MM.1S (cell line): Measurements from ENCODE around the gene HS1BP3.

Source experiments
- DNase-seq: peaks from one replicate; pipeline ENCODE4 v3.0.0-alpha.2; 2015
- H2AFZ ChIP-seq: fragments of 300-600 bp; sonication (generic); 2 replicates; pipeline ENCODE4 v1.6.0; 2016; ENCODE audit warnings: antibody characterized with exemption, low read length
- H3F3A ChIP-seq: fragments of 300-600 bp; sonication (generic); 2 replicates; pipeline ENCODE4 v1.6.1; 2016; ENCODE audit warnings: mild to moderate bottlenecking, antibody characterized with exemption, low read length, moderate library complexity, mixed read lengths; ENCODE audit not compliant: insufficient read depth
- H3K27ac ChIP-seq: fragments of 300-600 bp; sonication (generic); 2 replicates; pipeline ENCODE4 v1.5.1; 2016; ENCODE audit warnings: mild to moderate bottlenecking, low read length
- H3K27me3 ChIP-seq: fragments of 300-600 bp; sonication (generic); replicated peaks from 2 replicates; pipeline ENCODE4 v1.6.0; 2016; ENCODE audit warnings: low read length; ENCODE audit not compliant: insufficient read depth
- H3K36me3 ChIP-seq: fragments of 300-600 bp; sonication (generic); replicated peaks from 2 replicates; pipeline ENCODE4 v1.6.1; 2016; ENCODE audit warnings: mild to moderate bottlenecking, low read length, mixed read lengths; ENCODE audit not compliant: insufficient read depth
- H3K4me1 ChIP-seq: fragments of 300-600 bp; sonication (generic); 2 replicates; pipeline ENCODE4 v1.6.1; 2016; ENCODE audit warnings: low read length, mixed read lengths
- H3K4me2 ChIP-seq: fragments of 300-600 bp; sonication (generic); 2 replicates; pipeline ENCODE4 v1.6.0; 2016; ENCODE audit warnings: low read depth, low read length
- H3K4me3 ChIP-seq: fragments of 300-600 bp; sonication (generic); 2 replicates; pipeline ENCODE4 v1.5.1; 2016; ENCODE audit warnings: low read length, mixed read lengths
- H3K79me2 ChIP-seq: fragments of 300-600 bp; sonication (generic); 2 replicates; pipeline ENCODE4 v1.6.1; 2016; ENCODE audit warnings: mixed run types, low read length, mixed read lengths
- H3K9ac ChIP-seq: fragments of 300-600 bp; sonication (generic); 2 replicates; pipeline ENCODE4 v1.6.1; 2016; ENCODE audit warnings: low read length, mixed read lengths
- H3K9me2 ChIP-seq: fragments of 300-600 bp; sonication (generic); replicated peaks from 2 replicates; pipeline ENCODE4 v1.6.1; 2016; ENCODE audit warnings: mild to moderate bottlenecking, low read length, mixed read lengths; ENCODE audit not compliant: insufficient read depth
- H3K9me3 ChIP-seq: fragments of 300-600 bp; sonication (generic); replicated peaks from 2 replicates; pipeline ENCODE4 v1.6.1; 2016; ENCODE audit warnings: mild to moderate bottlenecking, low read length, mixed read lengths; ENCODE audit not compliant: insufficient read depth
- H4K20me1 ChIP-seq: fragments of 300-600 bp; sonication (generic); 2 replicates; pipeline ENCODE4 v1.6.1; 2016; ENCODE audit warnings: mild to moderate bottlenecking, low read length, moderate library complexity, mixed read lengths; ENCODE audit not compliant: insufficient read depth
- EZH2 ChIP-seq: fragments of 300-600 bp; sonication (generic); optimal IDR thresholded peaks from 2 replicates; pipeline ENCODE3; 2017; ENCODE audit warnings: low read depth, mild to moderate bottlenecking, antibody characterized with exemption, low read length, mixed read lengths
- EZH2phosphoT487 ChIP-seq: fragments of 300-600 bp; sonication (generic); IDR thresholded peaks from 2 replicates; pipeline ENCODE4 v1.6.1; 2018; ENCODE audit warnings: antibody characterized with exemption, low read length
- TF ChIP-seq, protein P1 (sequence below): fragments of 300-600 bp; sonication (generic); IDR thresholded peaks from 2 replicates; pipeline ENCODE4 v1.5.1; 2016; ENCODE audit warnings: antibody characterized with exemption, low read length, mixed read lengths

Gene HS1BP3

DNA sequence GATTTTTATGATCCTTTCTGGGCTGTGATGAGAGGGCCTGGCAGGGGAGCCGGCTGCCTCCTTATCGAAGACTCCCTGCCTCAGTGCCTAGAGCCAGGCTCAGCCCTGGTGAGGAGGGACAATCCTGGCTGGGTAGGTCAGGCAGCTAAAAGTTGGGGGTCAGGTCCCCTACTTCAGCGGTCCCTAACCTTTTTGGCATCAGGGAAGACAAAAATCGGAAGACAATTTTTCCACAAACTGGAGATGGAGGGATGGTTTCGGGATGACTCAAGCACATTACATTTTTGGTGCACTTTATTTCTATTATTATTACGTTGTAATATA, 53.1 kb downstream of the HS1BP3 start:
- Histone ChIP-seq H3K36me3 (no peaks in the 10 kb centered on the region), H3K4me3 (no peak overlapping the region), H3K9ac (no peak overlapping the region), H3K27me3 (no peaks in the 10 kb centered on the region), H3K9me3 (no peaks in the 10 kb centered on the region), H3K9me2 (no peaks in the 10 kb centered on the region), H3K27ac (no peak overlapping the region), H3F3A (peaks cover 25% of the 10 kb centered on the region), H3K79me2 (no peaks in the 10 kb centered on the region), H3K4me2 (no peak overlapping the region), H4K20me1 (no peaks in the 10 kb centered on the region), H2AFZ (no peak overlapping the region), H3K4me1 (peaks cover 37% of the 10 kb centered on the region)
- DNase-seq: no peak
- no peak for TF ChIP-seq EZH2
- TF ChIP-seq, protein P1, sequence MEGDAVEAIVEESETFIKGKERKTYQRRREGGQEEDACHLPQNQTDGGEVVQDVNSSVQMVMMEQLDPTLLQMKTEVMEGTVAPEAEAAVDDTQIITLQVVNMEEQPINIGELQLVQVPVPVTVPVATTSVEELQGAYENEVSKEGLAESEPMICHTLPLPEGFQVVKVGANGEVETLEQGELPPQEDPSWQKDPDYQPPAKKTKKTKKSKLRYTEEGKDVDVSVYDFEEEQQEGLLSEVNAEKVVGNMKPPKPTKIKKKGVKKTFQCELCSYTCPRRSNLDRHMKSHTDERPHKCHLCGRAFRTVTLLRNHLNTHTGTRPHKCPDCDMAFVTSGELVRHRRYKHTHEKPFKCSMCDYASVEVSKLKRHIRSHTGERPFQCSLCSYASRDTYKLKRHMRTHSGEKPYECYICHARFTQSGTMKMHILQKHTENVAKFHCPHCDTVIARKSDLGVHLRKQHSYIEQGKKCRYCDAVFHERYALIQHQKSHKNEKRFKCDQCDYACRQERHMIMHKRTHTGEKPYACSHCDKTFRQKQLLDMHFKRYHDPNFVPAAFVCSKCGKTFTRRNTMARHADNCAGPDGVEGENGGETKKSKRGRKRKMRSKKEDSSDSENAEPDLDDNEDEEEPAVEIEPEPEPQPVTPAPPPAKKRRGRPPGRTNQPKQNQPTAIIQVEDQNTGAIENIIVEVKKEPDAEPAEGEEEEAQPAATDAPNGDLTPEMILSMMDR: no peak
- TF ChIP-seq EZH2phosphoT487: no peak

DNA sequence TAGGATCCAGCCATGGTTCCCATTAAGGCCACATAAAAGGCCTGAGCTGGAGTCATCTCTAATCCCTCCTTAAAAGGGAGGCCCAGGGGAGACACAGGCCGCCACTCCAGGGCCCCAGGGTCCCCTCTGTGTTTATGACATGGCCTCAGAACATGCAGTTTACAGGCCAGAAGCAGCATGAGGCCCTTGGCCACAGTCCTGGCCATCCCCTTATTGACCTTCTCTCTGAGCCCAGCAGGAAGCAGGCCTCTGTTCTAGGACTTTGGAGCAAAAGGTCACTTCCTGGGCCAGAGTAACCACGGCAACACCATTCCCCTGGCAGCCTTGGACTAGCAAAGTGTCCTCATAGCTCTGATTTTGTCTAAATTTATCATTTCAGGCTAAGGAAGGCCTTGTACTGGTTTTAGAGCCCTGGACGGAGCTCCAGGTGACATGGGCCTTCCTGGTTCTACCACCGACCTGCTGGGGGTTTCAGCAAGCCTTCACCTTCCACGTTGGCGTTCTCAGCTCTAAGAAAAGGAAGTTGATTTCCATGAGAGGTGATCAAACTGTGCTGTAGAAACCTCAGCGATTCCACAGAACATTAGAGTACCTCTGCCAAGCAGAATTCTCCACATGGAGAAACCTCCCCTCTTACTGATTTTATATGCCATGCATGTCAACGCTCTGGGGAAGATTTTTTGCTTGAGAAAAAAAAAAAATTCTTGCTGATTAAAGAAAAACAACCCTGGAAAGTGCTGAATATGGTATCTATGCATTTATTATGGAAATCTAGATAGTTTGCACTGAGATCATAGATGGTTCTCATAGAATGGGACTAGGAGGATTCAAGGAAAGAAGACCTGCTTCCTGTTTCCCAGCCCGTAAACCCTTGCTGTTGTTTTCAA, 53.7 kb downstream of the HS1BP3 start:
- no peak for DNase-seq
- Histone ChIP-seq H3K27ac (peak overlapping the region; percentile 99; the same call in 1 of the 2 replicates), H3K9me2 (no peaks in the 10 kb centered on the region), H3K9ac (no peak overlapping the region), H3K79me2 (no peaks in the 10 kb centered on the region), H4K20me1 (no peaks in the 10 kb centered on the region), H3F3A (peaks cover 25% of the 10 kb centered on the region), H3K9me3 (no peaks in the 10 kb centered on the region), H2AFZ (no peak overlapping the region), H3K4me1 (peaks cover 37% of the 10 kb centered on the region), H3K4me2 (no peak overlapping the region), H3K4me3 (no peak overlapping the region), H3K27me3 (no peaks in the 10 kb centered on the region), H3K36me3 (no peaks in the 10 kb centered on the region)
- TF ChIP-seq EZH2 (no peak), EZH2phosphoT487 (no peak)
- TF ChIP-seq, protein P1: no peak

DNA sequence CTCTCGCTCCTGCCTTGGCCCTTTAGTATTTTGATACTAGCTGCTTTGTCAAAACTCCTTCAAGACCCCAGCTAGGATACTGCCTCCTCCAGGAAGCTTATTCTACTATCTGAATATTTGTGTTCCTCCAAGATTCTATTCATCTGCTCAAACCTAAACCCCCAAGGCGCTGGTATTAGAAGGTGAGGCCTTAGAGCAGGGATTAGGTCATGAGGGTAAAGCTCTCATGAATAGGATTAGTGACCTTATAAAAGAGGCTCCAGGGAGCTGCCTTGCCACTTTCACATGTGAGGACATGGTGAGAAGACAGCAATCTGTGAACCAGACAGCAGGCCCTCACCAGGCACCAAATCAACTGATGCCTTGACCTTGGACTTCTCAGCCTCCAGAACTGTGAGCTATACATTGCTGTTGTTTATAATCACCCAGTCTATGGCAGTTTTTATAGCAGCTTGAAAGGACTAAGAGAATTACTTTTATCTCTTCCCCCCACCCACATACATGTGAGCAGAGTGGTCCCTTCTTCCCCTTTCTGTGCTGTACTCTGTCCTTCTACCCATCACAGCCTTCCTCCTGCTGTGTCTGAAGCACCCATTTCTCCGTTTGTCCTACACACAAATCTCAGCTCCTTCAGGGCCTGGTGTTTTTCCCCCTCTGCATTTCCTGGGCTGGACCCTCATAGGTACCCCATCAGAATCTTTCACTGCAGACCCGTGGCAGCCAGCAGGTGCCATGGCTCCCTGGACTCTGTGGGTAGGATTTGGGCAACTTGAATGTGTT, 54.5 kb downstream of the HS1BP3 start:
- no peak for DNase-seq
- Histone ChIP-seq H3K36me3 (no peaks in the 10 kb centered on the region), H2AFZ (peak overlapping the region; percentile 9; the same call in 1 of the 2 replicates), H3K9ac (peak overlapping the region; percentile 80), H3K9me2 (no peaks in the 10 kb centered on the region), H3K4me2 (peak overlapping the region; percentile 87; the same call in 1 of the 2 replicates), H3K79me2 (no peaks in the 10 kb centered on the region), H3F3A (peaks cover 25% of the 10 kb centered on the region), H3K4me3 (no peak overlapping the region), H3K27me3 (no peaks in the 10 kb centered on the region), H4K20me1 (no peaks in the 10 kb centered on the region), H3K27ac (peak overlapping the region; percentile 99), H3K9me3 (no peaks in the 10 kb centered on the region), H3K4me1 (peaks cover 37% of the 10 kb centered on the region)
- TF ChIP-seq, protein P1: no peak
- TF ChIP-seq EZH2: no peak
